Endodermal cell (in vitro differentiated cells): ENCODE results near the gene MYO6. TPM values are rescaled to one million over a fixed set of nuclear protein-coding genes. Genes with fewer than 3 reads are reported as not detected.
A peak's percentile ranks its signal among the peaks of the same experiment; 100 is the strongest.

Experiments
- DNase-seq: peaks from one replicate; pipeline ENCODE4 v3.0.0-alpha.2; 2017
- H3K27ac ChIP-seq: 2 replicates; pipeline ENCODE4 v1.5.1; 2013; ENCODE audit warnings: mild to moderate bottlenecking, low read depth, low read length, moderate library complexity
- H3K27me3 ChIP-seq: 2 replicates; pipeline ENCODE4 v1.6.1; 2013; ENCODE audit warnings: mild to moderate bottlenecking, low read length, moderate library complexity; ENCODE audit not compliant: insufficient read depth, control insufficient read depth, poor library complexity, severe bottlenecking
- H3K36me3 ChIP-seq: 2 replicates; pipeline ENCODE4 v1.7.0; 2013; ENCODE audit warnings: mild to moderate bottlenecking, low read length, moderate library complexity; ENCODE audit not compliant: control insufficient read depth, insufficient read depth
- H3K4me1 ChIP-seq: one replicate; pipeline ENCODE4 v1.7.0; 2013; ENCODE audit warnings: low read length; ENCODE audit not compliant: control insufficient read depth, insufficient read depth
- H3K4me3 ChIP-seq: 2 replicates; pipeline ENCODE4 v1.5.1; 2013; ENCODE audit warnings: mild to moderate bottlenecking, low read length, moderate library complexity
- H3K9ac ChIP-seq: 2 replicates; pipeline ENCODE4 v1.6.1; 2013; ENCODE audit warnings: mild to moderate bottlenecking, low read length, moderate library complexity; ENCODE audit not compliant: poor library complexity, severe bottlenecking; ENCODE audit errors: extremely low read depth
- H3K9me3 ChIP-seq: 2 replicates; pipeline ENCODE4 v1.6.1; 2013; ENCODE audit warnings: mild to moderate bottlenecking, low read length, moderate library complexity; ENCODE audit not compliant: control insufficient read depth
- H3K27ac Mint-ChIP-seq: 2 replicates; pipeline ENCODE4 v1.8.0; 2020; ENCODE audit warnings: mixed read lengths
- H3K27me3 Mint-ChIP-seq: 2 replicates; pipeline ENCODE4 v1.8.0; 2021; ENCODE audit warnings: mild to moderate bottlenecking, mixed read lengths; ENCODE audit not compliant: insufficient read depth
- H3K36me3 Mint-ChIP-seq: 2 replicates; pipeline ENCODE4 v1.8.0; 2020; ENCODE audit warnings: low read depth, mixed read lengths
- H3K4me1 Mint-ChIP-seq: 2 replicates; pipeline ENCODE4 v1.8.0; 2020; ENCODE audit warnings: mixed read lengths
- H3K4me3 Mint-ChIP-seq: 2 replicates; pipeline ENCODE4 v1.8.0; 2020; ENCODE audit warnings: mild to moderate bottlenecking, moderate library complexity, mixed read lengths
- H3K9me3 Mint-ChIP-seq: 2 replicates; pipeline ENCODE4 v1.8.0; 2020; ENCODE audit warnings: mild to moderate bottlenecking, mixed read lengths
- WGBS, 2 experiments: methylation state at CpG; one replicate each; pipeline versions ENCODE4 v1.1.5 to v1.1.7; 2013; ENCODE audit warnings: missing lambda C conversion rate in 2 of 2, mixed read lengths in 1 of 2; ENCODE audit not compliant: insufficient coverage in 1 of 2, insufficient read length in 1 of 2; 5-methylcytosine and 5-hydroxymethylcytosine counted together
- total RNA-seq, 2 donors: library from RNA; stranded (reverse); fragmentation: NEBNext Ultra II Directional in 1 of 2; extraction: Animal tissue kit (Norgen Biotek cat#: 25700) in 1 of 2; gene quantifications; 2 replicates in 1 of 2; 3 replicates in 1 of 2; pipeline ENCODE4 v1.2.1, GENCODE V29; 2021
- TF ChIP-seq, protein P1 (sequence below): fragments of 200-600 bp; sonication (generic); conservative IDR thresholded peaks from 2 replicates; pipeline ENCODE4 v1.5.0; 2021; ENCODE audit warnings: antibody characterized with exemption, mild to moderate bottlenecking

Gene MYO6
- total RNA-seq, 2 donors from 2014 or later = 58.7 to 89.9 TPM

DNA sequence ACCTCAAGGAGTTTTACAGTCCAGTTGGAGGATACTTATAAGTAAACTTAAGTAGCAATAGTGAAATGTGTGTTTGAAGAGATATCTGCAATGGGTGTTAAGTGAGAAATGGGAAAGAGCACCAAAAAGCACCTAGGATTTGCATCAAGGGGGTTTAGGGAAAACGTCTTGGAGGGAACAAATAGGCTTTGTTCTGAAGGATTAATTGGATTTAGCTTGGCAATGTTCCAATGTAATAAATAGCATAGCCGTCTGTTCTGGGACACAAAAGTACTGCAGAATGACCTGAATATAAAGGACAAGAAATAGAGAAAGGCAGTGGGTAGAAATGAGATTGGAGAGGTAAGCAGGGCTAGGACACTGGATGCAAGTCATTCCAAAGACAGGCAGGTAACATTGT is 2.8 kb upstream of the MYO6 start:
- H3K27ac ChIP-seq = no peak overlapping the region
- TF ChIP-seq, protein P1, sequence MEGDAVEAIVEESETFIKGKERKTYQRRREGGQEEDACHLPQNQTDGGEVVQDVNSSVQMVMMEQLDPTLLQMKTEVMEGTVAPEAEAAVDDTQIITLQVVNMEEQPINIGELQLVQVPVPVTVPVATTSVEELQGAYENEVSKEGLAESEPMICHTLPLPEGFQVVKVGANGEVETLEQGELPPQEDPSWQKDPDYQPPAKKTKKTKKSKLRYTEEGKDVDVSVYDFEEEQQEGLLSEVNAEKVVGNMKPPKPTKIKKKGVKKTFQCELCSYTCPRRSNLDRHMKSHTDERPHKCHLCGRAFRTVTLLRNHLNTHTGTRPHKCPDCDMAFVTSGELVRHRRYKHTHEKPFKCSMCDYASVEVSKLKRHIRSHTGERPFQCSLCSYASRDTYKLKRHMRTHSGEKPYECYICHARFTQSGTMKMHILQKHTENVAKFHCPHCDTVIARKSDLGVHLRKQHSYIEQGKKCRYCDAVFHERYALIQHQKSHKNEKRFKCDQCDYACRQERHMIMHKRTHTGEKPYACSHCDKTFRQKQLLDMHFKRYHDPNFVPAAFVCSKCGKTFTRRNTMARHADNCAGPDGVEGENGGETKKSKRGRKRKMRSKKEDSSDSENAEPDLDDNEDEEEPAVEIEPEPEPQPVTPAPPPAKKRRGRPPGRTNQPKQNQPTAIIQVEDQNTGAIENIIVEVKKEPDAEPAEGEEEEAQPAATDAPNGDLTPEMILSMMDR = no peak
- Mint-ChIP-seq H3K27me3 (peaks cover 8% of the 10 kb centered on the region), H3K4me1 (peaks cover 6% of the 10 kb centered on the region), H3K27ac (no peak overlapping the region), H3K9me3 (no peaks in the 10 kb centered on the region), H3K36me3 (no peaks in the 10 kb centered on the region), H3K4me3 (no peak overlapping the region)
- no peak overlapping the region for H3K4me3 ChIP-seq
- no peaks in the 10 kb centered on the region for H3K9me3 ChIP-seq
- peaks cover 18% of the 10 kb centered on the region for H3K27me3 ChIP-seq
- 64 to 78% methylated on average over 2 of the region's 2 CpGs for WGBS, 2 experiments
- H3K9ac ChIP-seq = no peak overlapping the region
- no peaks in the 10 kb centered on the region for H3K36me3 ChIP-seq
- no peak for DNase-seq
- no peaks in the 10 kb centered on the region for H3K4me1 ChIP-seq

DNA sequence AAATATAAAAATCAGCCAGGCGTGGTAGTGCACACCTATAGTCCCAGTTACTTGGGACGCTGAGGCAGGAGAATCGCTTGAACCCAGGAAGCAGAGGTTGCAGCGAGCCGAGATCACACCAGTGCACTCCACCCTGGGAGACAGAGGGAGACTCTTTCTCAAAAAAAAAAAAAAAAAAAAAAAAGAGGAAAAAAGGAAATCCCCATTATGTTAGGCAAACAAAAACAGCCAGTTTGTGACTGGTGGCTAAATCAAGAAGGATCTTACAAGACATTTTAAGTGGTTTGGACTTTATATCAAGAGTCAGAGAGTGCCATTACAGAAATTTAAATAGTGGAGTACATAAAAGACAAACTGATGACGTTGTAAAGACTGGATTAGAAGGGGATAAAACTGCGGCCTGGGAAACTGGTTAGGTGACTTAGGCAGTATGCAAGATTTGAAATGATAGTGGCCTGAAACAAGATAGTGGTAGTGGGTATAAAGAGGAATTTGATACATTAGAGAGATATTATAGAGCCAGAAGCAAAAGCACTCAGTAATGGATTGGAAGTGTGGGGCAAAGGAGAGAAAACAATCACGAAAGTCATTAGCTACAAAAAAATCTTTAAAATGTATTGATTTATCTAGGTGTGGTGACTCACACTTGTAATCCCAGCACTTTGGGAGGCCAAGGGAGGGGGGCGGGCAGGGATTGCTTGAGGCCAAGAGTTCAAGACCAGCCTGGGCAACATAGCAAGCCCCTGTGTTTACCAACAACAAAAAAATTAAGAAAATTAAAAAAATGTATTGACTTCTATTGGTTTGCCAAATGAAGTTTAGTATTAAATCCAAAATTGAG is 1.7 kb upstream of the MYO6 start:
- TF ChIP-seq, protein P1 = no peak
- DNase-seq = no peak
- Histone ChIP-seq H3K4me3 (no peak overlapping the region), H3K9me3 (no peaks in the 10 kb centered on the region), H3K27me3 (peaks cover 18% of the 10 kb centered on the region), H3K36me3 (no peaks in the 10 kb centered on the region), H3K27ac (no peak overlapping the region), H3K4me1 (no peaks in the 10 kb centered on the region), H3K9ac (no peak overlapping the region)
- peaks cover 8% of the 10 kb centered on the region for H3K27me3 Mint-ChIP-seq
- H3K9me3 Mint-ChIP-seq = no peaks in the 10 kb centered on the region
- H3K4me3 Mint-ChIP-seq = peak overlapping the region; percentile 1
- 81 to 90% methylated on average over 7 to 9 of the region's 9 CpGs for WGBS, 2 experiments
- H3K27ac Mint-ChIP-seq = no peak overlapping the region
- H3K36me3 Mint-ChIP-seq = no peaks in the 10 kb centered on the region
- H3K4me1 Mint-ChIP-seq = peaks cover 6% of the 10 kb centered on the region

DNA sequence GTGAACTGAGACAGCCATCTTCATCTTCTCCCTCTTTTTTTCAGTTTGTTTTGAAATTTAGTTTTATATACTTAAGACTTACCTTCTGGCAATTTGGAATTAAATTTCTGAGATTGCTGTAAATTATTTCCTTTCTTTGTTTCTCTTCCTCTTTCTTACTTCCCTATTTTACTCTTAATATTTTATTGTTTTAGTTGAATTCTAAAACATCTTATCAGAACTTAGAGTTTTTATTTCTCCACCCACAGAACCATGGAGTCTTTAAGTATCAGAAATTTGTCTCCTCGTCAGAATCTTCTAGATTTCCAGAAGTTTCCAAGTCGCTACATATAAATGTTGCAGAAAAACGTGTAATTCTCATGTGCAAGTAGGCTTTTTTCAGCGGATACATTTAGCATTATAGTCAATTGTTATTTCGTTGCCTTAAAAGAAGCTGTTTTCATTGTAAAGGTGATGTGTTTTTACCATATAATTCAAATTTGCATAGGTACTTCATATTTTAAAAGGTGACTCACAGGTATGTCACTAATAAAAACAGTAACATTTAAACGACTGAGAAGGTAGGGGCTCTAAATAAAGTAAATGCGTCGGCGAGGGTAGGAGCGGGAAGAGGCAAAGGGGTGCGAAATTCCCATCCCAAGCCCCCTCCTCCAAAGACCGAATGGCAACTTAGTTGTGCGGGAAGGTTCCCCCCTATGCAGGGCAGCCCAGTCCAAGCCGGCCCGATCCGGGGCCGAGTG is 866 bp upstream of the MYO6 start:
- H3K4me1 Mint-ChIP-seq = peaks cover 6% of the 10 kb centered on the region
- Histone ChIP-seq H3K4me1 (no peaks in the 10 kb centered on the region), H3K9ac (peak overlapping the region; percentile 98), H3K27me3 (peaks cover 18% of the 10 kb centered on the region), H3K9me3 (no peaks in the 10 kb centered on the region), H3K4me3 (peak overlapping the region; percentile 98), H3K27ac (peak overlapping the region; percentile 61), H3K36me3 (no peaks in the 10 kb centered on the region)
- no peaks in the 10 kb centered on the region for H3K36me3 Mint-ChIP-seq
- 13 to 42% methylated on average over 3 to 17 of the region's 17 CpGs for WGBS, 2 experiments
- TF ChIP-seq, protein P1 = no peak
- no peak for DNase-seq
- H3K4me3 Mint-ChIP-seq = peak overlapping the region; percentile 81
- H3K27ac Mint-ChIP-seq = peak overlapping the region; percentile 97
- H3K27me3 Mint-ChIP-seq = peaks cover 8% of the 10 kb centered on the region
- H3K9me3 Mint-ChIP-seq = no peaks in the 10 kb centered on the region
